Stimulated activated CD8-positive, alpha-beta memory T cell treated with anti-CD3 and anti-CD28 coated beads, Interleukin-4, amount 100 ng/mL, for 1 hour (primary cell): ENCODE results near the gene SMARCAL1.

ENCODE experiments used
- DNase-seq, 2 donors: peaks; one replicate each; pipeline ENCODE4 v3.0.0-alpha.2; 2020; ENCODE audit warnings: low read depth in 2 of 2, low spot score in 1 of 2

SMARCAL1 gene

GRCh38 chr2:216474925-216475670, 62.8 kb downstream of the SMARCAL1 start:
- DNase-seq, result no peak

GRCh38 chr2:216475767-216476166, 63.5 kb downstream of the SMARCAL1 start:
- DNase-seq, result no peak

- DNase-seq, result no peak
Observed at GRCh38 chr2:216477283-216478035, 65.2 kb downstream of the SMARCAL1 start.

GRCh38 chr2:216478151-216478550, 65.9 kb downstream of the SMARCAL1 start:
- DNase-seq, result no peak

DNA sequence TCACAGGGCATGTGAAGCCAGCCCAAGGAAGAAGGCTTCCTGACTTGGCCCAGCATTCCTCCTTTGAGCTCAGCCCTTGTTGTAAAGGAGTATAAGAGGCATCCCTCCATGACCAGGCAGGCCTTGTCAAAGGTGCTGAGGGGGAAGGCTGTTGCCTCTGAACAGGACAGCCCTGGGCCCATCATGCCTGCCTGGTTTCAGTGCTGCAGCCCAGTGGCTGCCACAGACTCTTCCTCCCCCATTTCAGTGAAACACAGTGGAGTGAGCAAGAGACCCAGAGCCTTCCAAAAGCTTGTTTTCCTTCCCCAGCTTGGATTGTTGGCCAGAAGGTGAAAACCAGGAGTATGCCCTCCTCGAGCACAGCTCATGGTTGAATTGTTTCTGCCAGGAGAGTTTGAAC, 66.5 kb downstream of the SMARCAL1 start:
- no peak for DNase-seq

DNA sequence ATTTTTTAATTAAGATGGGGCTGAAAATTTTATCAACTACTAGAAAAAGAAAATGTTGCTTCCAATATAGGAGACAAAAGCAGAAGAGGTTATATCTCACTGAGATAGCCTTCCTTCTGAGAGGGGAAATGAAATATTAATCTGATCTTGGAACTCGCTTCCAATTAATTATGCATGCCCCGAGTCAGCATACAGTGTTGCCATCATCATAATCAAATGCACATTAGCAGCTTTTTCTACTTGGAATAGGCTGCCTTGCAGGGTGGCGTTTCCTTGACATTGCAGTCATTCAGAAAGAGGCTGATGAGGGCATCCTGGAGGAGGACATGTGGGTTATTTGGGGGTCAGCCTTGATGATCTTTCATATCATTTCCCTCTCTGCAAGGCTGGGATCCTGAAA, 67.9 kb downstream of the SMARCAL1 start:
- no peak for DNase-seq

DNA sequence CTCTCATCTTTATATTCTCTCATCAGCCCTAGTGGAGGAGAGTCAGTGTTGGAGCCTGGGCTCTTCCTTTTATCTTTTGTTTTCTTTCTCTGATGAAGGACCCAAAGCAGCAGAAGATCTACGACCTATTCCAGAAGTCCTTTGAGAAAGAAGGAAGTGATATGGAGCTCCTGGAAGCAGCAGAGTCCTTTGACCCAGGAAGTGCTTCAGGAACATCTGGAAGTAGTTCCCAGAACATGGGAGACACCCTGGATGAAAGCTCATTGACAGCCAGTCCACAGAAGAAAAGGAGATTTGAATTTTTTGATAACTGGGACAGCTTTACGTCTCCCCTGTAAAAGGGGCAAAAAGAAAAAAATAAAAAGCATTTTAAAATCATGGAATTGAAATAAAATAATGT, 70.4 kb downstream of the SMARCAL1 start:
- DNase-seq, result no peak

DNA sequence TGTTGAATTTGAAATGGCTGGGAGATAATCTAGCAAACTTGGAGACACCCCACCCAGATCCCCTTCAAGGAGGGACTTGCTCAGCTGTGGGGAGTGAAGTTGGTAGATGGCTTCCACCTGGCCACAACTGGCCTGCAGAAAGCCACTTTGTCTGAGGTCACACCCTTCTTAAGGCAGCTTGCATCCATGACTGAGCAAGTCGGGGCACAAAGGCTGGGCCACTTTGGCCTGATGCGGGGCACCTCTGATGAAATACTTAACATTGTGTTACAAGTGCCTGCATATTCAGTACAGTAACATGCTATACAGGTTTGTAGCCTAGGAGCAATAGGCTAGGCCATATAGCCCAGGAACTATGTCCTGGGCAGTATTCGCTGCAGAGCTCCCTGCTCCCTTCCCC, 73.0 kb downstream of the SMARCAL1 start:
- no peak for DNase-seq

DNA sequence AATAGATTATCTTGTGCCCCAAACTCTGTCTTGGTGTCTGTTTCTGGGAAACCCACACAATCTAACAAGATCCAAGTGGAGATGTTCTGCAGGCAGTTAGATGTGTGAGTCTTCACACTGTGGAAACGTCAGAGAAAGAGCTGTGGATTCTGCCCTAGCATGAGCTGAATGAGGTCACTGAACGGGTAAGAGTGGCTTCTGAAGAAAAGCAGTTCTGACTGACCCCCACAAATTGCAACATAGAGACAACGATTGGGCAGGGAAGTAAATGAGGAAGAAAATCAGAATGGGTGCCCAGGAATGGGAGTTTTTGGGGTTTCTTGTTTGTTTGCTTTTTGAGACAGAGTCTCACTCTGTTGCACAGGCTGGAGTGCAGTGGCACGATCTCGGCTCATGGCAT, 73.5 kb downstream of the SMARCAL1 start:
- no peak for DNase-seq

- DNase-seq, result no peak
Observed at GRCh38 chr2:216486271-216486670, 74.0 kb downstream of the SMARCAL1 start.

DNA sequence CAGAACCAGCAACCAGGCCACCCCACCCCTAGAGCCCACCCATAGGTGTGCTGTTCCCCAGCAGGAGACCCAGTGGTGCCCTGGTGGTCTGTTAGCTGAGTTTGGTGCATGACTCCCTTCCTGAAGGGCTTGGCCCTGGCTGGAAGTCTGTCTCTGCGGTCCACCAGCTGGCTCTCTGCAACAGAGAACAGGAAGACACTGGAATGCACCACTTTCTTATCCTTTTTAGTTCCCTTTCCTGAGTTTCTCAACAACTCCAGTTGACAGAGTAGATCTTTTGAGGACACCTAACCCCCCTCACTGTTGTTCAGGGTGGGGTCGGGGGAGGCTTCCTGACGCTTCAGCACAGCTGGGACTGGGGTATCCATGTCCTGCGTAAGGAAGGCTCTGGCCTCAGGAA, 74.4 kb downstream of the SMARCAL1 start:
- no peak for DNase-seq

DNA sequence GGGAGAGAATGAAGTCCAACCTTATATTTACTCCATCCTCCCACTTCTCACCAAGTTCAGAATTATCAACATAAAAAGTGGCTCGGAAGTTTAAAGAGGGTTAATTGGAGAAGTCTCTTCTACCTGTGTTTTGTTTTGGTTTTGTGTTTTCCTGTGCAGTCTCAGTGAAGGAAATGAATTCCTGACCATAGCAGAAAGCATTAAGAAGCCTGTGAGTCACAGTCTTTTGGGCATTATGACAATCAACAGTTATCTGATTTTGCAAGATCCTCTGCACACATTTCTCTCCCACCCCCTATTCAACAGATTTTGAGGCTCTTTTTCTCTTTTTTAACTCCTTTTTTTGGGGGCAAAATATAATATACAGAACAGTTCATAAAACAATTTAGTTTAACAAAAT, 77.8 kb downstream of the SMARCAL1 start:
- no peak for DNase-seq

DNA sequence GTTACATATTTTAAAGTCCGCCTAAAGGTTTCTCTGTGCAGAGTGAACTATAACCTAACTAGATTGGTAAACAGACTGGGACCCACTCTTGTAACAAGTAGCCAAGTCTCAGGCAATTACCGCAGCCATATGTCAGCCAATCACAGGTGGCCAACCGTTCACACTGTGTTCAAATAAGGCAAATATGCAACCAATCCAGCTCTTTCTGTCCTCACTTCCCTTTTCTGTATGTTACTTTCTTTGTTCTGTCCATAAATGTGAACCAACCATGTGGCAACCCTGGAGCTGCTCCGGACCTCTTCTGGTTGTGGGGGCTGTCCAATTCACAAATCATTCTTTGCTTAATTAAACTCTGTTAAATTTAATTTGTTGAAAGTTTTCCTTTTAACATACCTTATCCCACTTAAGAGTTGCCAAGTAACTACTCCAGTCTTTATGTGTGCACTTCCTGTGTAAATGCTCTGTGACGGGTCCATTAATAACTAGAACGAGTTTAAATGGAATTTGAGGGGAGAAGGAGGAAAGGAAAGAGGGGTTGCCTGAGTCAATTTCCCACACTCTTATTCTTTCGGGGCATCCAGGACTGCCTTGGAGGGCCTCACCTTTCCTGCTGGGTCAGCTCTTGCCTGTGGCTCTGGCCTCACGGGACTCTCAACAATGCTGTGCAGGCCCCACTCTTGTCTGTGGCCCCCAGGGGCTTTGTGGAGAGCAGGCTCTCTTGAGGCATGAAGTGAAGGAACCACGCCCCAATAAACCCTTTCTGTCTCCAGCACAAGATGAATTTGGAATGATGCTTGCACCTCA, 79.7 kb downstream of the SMARCAL1 start:
- no peak for DNase-seq

- DNase-seq, result no peak
Observed at GRCh38 chr2:216492597-216493333, 80.5 kb downstream of the SMARCAL1 start.

DNA sequence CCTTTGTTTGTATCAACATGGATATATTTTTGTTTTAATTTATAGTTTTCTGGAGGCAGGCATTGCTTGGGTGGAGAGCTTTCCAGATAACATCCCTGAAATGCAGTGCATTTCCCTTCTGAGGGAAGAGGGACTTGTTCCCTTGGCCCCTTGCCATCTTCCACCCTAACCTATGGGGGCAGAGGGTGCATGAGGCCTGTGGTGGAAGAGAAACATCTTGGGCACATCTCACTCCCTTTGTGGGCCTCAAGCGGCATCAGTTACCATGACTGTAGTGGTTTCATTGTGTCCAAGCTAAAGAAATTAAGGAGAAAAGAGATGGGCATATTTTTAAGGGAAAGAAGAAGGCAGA, 81.0 kb downstream of the SMARCAL1 start:
- no peak for DNase-seq

- DNase-seq, result no peak
Observed at GRCh38 chr2:216495656-216496055, 83.4 kb downstream of the SMARCAL1 start.

- no peak for DNase-seq
Observed at GRCh38 chr2:216497382-216498069, 85.2 kb downstream of the SMARCAL1 start.

GRCh38 chr2:216498070-216498378, 85.7 kb downstream of the SMARCAL1 start:
- DNase-seq, result no peak

DNA sequence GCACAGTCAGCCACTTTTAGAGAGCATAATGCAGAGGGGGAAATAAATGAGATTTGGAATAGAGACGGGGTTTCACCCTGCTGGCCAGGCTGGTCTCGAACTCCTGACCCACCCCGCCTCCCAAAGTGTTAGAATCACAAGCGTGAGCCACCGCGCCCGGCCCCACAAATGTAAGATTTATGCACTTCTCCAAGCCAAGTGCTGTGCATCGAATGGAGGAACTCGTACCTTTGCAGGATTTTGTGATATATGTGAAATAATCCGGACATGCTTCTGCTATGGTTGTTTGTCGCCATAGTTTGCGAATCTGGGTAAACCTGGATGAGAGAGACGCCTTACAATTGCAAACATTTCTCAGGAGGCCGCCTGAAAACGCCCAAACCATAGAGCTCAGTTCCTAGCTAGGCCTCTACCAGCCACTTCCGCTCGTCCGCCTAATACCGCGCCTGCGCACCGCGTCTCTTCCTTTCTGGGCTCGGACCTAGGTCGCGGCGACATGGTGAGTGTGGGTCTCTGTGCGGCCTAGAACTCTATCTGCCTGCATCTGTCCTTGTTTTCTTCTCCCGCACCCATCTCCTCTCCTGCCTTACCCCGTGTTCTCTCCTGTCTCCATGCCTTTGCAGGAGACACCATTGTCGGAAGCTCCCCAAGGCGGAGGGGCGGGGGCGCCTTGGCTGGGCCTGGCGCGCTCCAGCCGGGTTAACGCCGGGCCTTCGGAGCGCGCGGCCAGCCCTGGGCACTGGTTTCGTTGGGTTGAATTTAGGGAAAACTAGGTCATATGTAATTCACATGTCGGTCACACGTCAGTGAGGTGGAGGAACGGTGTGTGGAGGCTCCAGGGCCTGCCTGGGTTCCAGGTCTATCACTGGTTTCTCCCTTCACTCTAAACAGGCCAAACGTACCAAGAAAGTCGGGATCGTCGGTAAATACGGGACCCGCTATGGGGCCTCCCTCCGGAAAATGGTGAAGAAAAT, 86.4 kb downstream of the SMARCAL1 start, which contains the start of gene RPL37A:
Gene RPL37A (plus strand): TSS at position 466 of the 974 bp plus-strand sequence. CDS start 31 bp downstream, at position 497.
- DNase-seq, result peak; percentile 69 to 78
